GM21528 (cell line): ENCODE measurements around the gene COL4A3.

ENCODE experiments used
- ATAC-seq: cut with Tn5 transposase; IDR thresholded peaks from one replicate; pipeline ENCODE4 v1.9.1; 2021; ENCODE audit warnings: mild to moderate bottlenecking, moderate library complexity; ENCODE audit not compliant: unreplicated experiment, low FRiP score

The COL4A3 gene

DNA sequence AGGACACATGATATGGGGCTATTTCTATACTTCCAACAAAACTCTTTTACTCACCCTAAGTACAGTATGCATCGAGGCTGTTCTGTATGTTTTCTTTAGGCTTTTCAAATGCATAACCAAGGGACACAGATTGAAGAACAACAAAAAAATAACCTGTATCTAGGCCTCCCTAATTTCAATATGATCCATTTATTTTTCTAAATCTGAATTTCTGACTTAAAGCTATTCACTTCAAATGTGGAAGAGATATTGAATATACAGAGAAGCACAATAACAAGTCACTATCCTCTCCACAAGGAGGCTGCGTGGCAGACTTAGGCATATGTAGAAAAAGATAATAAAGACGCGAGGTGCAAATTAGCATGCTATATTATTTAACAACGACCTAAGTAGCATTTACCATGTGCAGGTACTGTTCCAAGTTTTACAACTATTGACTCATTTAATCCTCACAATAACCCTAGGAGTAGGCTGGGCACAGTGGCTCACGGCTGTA lies 121.4 kb downstream of the COL4A3 start:
- no peak for ATAC-seq

DNA sequence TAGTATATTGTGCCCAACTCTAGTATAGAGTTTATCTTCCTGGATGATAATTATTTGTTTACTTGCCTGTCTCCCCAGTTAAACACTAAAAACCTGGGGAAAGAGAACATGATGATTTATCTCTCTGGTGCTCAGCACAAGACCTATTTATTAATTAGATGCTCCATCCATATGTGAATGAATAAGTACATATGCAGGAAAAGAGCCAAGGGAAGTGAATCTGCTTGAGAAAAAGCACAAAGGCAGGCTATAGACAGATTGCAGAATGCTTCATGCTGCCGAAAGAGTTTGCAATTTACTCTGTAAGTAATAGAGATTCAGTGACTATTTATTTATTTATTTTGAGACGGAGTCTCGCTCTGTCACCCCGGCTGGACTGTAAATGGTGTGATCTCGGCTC lies 123.3 kb downstream of the COL4A3 start:
- no peak for ATAC-seq

DNA sequence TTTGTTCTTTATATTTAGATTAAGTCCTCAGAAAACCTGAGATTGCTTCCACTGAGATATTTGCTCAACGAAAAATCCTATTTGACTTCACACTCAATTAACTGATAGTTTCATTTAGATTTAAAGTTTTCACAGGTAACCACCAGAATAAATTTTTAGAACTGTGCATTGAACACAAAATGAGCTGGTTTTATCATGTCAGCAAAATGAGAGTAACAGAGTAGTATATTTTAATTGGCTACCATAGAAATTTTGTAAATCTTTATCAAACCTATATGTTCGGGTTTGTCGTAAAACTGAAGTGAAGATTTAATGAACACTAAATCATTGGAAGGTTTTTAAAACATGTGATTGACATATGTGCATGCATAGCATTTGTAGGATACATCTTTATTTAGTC lies 127.9 kb downstream of the COL4A3 start:
- ATAC-seq, result no peak

DNA sequence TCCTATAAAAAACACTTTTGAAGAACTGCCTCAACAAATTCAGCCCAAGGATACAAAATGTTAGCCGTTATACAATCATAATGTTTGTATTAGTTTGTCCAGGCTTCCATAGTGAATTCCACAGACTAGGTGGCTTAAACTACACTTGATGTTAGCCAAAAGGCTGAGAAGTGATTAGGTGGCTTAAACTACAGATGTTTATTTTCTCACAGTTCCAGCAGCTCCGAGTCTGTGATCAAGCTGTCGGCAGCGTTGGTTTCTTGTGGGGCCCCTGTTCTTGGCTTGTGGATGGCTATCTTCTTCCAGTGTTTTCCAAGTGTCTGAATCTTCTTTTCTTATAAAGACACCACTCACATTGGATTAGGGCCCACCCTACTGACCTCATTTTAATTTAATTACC lies 129.1 kb downstream of the COL4A3 start:
- ATAC-seq, result no peak

DNA sequence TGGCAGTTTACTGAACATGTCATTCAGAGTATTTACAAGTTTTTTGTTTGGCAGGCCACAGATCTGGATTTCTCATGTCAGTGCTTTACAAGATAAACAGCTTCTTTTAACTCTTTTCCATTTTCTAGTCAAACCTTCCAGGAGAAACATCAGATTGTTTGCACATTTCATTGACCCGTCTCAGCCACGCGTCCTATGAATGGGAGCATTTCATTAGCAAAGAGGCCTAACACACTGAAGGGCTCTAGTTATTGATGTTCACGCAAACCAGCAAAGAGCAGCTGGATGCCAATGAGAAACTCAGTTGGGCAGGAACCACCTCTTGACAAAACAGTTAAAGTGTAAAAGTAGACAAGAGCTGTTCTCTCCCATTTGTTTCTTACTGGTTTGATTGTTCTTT lies 131.4 kb downstream of the COL4A3 start:
- ATAC-seq, result no peak

DNA sequence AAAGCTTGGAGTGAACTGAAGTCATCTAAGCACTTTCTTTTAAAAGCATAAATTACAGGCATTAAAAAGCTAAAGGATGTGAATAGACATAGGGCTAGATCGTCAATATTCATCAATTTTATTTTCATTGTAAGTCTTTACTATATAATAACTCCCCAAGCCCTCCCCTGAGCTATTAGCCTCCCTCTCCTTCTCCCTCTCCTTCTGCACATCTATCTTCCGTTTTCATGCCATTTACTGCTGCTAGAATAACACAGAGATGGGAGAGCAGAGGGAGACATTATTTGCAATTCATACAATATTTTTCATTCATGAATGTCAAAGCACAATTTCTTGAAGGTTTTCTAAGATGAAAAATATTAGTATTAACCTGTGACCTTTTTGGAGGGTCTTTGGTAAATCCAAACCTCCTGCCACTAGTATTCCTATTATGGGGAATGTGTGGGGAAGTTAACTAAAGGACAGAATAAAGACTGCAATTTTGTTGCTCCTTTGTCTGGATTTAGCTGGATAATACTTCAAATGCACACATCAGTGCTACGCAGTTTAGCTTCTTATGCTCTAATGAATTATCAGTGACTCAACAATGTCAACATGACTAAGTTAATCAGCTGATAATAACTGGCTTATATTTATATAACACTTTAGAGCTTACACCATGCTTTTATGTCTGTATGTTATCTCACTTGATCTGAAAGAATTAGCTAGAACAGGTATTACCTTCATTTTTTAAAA lies 132.4 kb downstream of the COL4A3 start:
- ATAC-seq, result no peak

DNA sequence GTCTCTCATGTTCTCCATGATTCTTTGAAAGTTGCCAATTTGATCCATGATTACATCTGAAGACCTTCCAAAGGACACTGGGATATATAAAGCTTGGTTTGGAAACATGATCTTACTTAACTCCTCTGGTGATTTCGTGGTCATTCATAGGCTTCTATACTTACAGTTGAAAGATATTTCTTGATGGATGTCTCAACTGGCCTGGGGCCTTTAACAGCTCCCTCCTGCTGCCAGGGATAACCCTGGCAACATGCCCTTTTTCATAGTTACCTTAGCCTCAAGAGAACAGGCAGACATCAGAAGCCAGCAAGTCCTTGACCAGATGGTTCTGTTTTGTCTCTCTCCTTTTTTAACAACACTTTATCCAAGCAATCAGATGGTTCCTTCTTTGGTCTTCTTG lies 137.1 kb downstream of the COL4A3 start:
- ATAC-seq, result no peak

DNA sequence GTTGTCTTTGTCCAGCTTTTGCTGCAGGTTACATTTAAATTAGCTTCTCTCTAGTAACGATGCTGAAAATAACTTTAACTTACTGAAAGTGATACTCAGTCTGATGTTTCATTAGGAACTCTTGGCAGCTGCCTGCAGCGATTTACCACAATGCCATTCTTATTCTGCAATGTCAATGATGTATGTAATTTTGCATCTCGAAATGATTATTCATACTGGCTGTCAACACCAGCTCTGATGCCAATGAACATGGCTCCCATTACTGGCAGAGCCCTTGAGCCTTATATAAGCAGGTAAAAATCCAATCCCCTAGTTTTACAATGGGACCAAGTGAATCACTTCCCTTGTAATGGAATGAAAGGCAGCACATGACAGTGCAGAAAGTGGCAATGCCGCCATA lies 144.4 kb downstream of the COL4A3 start:
- ATAC-seq, result peak; percentile 83

DNA sequence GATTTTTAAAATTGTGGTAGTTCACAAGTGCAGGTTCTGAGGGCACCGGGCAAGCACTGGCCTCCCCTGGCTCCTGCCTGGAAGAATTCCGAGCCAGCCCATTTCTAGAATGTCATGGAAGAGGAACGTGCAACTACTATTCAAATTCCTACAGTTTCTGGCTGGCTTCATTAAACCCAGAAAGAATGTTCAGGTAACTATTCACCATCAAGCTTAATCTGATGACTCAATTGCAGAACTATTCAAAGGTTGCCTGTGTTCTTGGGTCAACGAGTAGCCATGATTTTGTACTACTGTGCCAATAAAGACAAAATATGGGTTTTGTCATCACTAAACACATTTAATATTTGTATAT lies 146.3 kb downstream of the COL4A3 start:
- no peak for ATAC-seq

DNA sequence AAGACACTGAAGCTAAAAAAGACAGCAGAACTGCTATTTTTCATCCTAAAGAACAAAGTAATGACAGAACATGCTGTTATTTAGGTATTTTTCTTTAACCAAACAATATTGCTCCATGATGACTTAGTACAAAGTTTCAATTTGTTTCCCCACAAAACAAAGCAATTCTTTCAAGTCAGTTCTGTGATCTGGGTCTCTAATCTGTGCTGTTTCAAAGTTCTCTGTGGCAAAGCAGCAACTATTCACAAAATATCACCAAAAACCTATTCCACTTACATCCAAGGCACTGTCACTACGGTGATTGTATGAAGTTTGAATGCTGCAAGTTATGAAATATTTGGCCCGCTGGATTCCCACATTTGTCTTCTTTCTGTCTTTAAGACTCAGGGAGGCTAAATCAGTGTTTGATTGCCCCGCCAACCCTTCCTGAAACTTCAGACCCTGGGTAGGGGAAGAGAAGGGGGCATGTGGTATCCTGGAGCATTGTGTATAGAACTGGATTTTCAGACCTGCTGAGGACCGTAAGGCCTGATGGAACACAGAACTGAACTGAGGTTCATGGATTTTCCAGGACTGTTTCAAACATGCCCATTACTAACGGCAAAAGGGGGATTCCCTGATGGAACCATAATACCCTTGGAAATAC lies 147.6 kb downstream of the COL4A3 start:
- ATAC-seq, result no peak

DNA sequence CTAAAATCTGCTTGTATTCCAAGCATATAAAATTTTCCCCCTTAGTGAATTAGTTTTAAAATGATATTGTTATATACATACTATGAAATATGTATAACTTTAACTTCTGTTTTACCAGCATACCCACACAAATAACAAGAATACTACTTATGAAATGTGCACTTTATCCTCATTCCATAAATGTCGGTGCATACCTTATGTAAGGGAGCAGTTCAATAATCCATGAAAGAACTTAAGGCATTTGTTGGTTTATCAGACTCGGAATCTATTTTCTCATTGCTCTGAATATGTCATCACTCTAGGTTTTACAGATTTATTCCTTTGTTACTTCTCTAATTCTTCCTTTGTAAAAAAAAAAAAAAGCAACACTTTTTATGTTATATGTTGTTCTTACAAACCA lies 148.2 kb downstream of the COL4A3 start:
- no peak for ATAC-seq

DNA sequence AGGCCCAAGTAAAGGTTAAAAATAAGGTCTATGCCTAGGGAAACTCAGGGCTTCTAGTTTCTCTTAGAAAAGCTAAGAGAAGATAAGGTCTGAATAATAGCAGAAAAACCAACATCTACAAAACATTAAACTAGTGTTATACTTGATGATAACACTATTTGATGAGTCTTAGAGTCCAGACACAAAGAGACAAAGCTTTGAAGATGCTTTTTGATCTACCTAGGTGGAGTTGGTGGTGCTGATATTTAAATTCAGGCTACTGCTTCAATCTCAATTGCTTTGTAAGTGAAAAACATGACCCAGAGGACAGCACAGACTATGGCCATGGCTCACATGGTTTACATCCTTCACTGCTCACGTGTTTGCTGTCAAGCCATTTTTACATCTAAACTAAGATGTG lies 148.9 kb downstream of the COL4A3 start:
- ATAC-seq, result no peak

DNA sequence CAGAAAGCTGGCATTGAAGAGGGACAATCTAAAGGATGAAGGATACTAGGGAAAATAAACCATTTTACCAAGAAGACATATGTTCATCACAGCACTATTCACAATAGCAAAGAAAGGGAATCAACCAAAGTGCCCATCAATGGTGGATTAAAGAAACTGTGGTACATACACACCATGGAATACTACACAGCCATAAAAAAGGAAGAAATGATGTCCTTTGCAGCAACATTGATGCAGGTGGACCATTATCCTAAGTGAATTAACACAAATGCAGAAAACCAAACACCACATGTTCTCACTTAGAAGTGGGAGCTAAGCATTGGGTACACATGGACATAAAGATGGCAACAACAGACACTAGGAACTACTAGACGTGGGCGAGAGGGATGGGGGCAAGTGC lies 153.4 kb downstream of the COL4A3 start:
- ATAC-seq, result no peak

DNA sequence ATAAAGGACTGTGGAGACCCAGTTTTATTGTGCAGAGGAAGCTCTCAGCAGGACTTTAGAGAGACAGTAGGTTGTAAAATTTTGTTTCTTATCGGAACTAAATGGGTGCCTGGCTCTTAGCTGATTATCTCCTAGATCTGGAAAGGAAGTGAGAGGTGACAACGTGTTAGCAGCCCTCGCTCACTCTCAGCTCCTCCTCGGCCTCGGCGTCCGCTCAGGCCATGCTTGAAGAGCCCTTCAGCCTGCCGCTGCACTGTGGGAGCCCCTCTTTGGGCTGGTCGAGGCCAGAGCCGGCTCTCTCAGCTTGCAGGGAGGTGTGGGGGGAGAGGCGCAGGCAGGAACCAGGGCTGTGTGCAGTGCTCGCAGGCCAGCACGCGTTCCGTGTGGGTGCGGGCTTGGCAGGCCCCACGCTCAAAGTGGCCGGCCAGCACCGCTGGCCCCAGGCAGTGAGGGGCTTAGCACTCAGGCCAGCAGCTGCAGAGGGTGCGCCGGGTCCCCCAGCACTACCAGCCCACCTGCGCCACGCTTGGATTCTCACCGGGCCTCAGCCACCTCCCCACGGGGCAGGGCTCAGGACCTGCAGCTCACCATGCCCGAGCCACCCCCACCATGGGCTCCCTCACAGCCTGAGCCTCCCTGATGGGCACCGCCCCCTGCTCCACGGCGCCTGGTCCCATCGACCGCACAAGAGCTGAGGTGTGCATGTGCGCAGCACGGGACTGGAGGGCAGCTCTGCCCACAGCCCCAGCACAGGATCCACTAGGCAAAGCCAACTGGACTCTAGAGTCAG lies 156.1 kb downstream of the COL4A3 start:
- no peak for ATAC-seq

DNA sequence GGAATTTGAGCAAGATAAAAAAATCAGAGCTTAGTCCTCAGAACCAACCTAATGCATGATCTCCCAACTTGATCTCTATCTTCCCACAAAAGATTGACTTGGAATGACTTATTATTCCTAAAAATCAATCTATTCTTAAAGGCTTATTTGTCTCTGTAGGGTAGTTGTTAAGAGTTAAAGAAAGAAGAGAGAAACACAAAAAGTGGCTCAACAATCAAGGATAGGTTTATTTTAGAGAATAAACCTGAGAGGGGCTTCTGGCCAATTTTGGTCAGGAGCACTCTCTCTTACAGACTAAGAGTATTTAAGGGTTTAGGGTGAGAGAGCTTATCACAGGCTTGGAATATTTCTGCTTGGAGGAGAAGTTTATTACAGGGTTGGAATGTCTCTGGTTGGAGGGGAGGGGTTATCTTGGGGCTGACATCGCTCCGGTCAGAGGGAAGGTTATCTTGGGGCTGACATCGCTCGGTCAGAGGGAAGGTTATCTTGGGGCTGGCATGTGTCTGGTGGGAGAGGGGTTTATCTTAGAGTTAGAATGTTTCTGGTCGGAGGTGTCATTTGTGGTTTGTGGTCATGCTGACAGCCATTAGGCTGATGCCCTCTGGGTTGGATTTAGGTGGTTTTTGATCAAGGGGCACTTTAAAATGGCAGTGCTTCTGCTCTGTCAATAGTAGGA lies 158.2 kb downstream of the COL4A3 start:
- ATAC-seq, result no peak

DNA sequence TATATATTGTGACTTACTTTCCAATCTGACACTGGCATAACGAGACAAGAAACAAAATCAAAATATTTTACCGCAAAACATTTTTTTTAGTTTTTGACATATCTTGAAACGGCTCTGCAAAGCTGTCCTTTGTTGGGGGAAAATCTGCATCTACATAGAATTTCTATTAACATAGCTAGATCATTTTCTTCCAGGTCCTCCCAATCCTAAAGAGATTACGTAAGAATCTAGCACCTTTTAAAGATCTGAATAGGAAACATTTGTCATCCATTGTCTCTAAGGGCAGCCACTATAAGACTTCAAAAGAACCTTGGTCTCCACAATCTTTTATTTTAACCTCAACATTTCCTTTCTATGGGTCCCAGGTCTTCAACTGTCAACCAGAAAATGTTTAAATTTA lies 159.4 kb downstream of the COL4A3 start:
- ATAC-seq, result no peak

DNA sequence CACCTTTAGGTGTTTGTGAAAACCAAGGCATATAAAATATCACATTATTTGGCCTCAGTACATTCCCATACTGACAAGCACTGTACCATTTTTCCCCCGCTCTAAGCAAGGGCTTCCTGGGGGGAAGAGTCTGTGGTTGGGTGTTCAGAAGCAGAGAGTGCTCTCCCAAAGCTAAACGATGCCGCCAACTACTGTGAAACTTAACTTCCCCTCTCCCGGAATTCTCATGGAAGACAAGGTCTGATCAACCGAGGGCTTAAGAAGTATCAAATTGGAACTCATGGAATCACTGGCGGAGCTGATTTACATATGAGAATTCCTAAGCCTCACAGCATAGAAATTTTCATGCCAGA lies 160.2 kb downstream of the COL4A3 start:
- no peak for ATAC-seq

DNA sequence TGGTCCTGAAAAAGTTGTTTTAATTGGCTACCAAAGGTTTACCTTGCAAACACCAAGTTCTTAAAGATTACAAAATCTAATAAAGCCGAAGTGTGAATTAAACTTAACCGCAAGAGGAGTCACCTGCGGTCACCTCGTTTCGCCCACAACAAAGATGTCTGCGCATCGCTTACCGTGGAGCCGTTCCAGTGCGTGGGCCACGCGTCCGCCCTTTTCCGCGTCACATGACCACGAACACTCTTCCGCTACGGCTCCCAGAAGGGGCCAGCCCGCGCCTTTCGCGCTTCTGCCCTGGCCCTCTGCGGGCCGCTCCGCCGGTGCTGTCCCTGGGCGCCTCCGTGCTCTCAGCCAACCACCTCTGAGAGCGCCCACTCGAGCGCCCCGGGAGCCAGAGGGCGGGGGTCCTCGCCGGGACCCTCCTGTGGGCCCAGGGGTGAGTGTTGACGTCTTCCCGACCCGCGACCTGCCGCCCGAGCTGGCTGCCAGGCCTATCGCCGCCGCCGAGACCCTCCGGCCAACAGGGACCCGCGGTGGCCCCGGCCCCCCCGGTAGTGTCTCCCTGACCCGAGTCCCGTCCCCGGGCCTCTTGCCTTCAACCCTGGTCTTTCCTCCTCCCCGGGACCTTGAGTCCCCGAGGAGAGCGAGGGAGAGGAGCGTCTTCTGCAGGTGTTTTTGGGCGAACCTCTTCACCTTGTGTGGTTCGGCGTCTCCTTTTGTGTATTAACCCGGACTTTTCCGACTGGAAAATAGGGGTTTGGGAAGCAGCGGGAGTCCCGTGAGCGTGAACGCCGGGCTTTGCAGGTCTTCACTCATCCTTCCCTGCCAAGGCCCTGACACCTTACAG lies 160.8 kb downstream of the COL4A3 start, which contains the start of gene MFF:
Gene MFF (plus strand): TSS at position 257 of the 844 bp plus-strand sequence. CDS start 5,415 bp downstream, outside the sequence.
- peak; percentile 98 for ATAC-seq

DNA sequence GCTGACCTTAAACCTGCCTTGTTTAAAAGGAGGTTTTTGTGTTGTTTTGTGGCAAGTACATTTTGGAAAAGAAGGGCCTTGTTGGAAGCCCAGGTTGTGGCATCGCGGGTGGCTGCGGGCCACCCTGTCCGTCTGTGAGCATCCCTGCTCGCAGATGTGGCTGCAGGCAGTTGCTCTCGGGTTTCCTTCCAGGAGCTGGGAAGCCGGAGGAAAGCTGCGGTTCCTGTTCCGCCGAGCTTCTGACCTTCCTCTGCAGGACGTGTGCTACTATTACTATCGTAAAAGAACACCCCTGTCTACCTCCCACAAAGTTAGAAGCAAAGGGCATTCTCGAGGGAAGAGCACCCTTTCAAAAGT lies 161.4 kb downstream of the COL4A3 start:
- ATAC-seq, result peak; percentile 9

DNA sequence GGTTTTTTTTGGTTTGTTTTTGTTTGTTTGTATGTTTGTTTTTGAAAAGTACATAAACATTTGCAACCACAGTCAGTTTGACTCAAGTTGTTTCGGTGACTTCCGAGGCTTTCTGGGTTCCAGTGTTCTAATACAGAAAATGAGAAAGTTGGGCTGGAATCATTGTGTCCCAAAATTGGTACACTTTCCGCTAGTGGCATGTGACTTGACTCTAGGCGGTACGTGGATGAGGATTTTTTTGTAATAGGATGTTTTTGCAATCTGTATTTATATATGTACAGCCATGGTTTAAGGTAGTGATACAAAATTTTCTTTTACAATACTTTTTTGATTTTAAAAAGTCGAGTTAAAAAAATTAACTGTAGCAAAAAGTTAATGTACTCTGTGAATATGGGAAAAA lies 162.4 kb downstream of the COL4A3 start:
- no peak for ATAC-seq
